CD14-positive monocyte (primary cell): ENCODE measurements around the gene GTF3C2. TPM values are rescaled to one million over a fixed set of nuclear protein-coding genes. Genes with fewer than 3 reads are reported as not detected.

Experiments
- DNase-seq, 3 donors: peaks; one replicate each; pipeline ENCODE4 v3.0.0-alpha.2; 2011 to 2022
- H2AFZ ChIP-seq: 2 replicates; pipeline ENCODE4 v1.6.0; 2012; ENCODE audit warnings: mild to moderate bottlenecking, low read depth, low read length, inconsistent platforms; ENCODE audit not compliant: insufficient read depth, poor library complexity, severe bottlenecking
- H3K27ac ChIP-seq, 2 donors: 1 replicate in 1 of 2; 2 replicates in 1 of 2; pipeline ENCODE4 v1.5.1; 2012 to 2013; ENCODE audit warnings: low read length in 2 of 2, control low read depth in 1 of 2, inconsistent platforms in 1 of 2, low read depth in 1 of 2, mild to moderate bottlenecking in 1 of 2
- H3K27me3 ChIP-seq, 2 donors: one replicate each; pipeline versions ENCODE4 v1.6.0 to v1.6.1; 2011 to 2013; ENCODE audit warnings: low read length in 2 of 2; ENCODE audit not compliant: control insufficient read depth in 2 of 2, insufficient read depth in 2 of 2
- H3K36me3 ChIP-seq, 2 donors: replicated peaks in 1 of 2; 1 replicate in 1 of 2; 2 replicates in 1 of 2; pipeline versions ENCODE4 v1.5.1 to v1.6.1; 2012 to 2013; ENCODE audit warnings: low read length in 2 of 2, control low read depth in 1 of 2, inconsistent platforms in 1 of 2, mild to moderate bottlenecking in 1 of 2; ENCODE audit not compliant: insufficient read depth in 2 of 2, control insufficient read depth in 1 of 2
- H3K4me1 ChIP-seq, 2 donors: 1 replicate in 1 of 2; 2 replicates in 1 of 2; pipeline versions ENCODE4 v1.5.1 to v1.6.1; 2012 to 2013; ENCODE audit warnings: low read length in 2 of 2, control low read depth in 1 of 2, inconsistent platforms in 1 of 2, mild to moderate bottlenecking in 1 of 2, moderate library complexity in 1 of 2; ENCODE audit not compliant: insufficient read depth in 2 of 2, control insufficient read depth in 1 of 2
- H3K4me2 ChIP-seq: replicated peaks from 2 replicates; pipeline ENCODE3; 2012; ENCODE audit warnings: low read length, moderate library complexity, mild to moderate bottlenecking; ENCODE audit not compliant: poor library complexity, severe bottlenecking; ENCODE audit errors: extremely low read depth
- H3K4me3 ChIP-seq, 3 experiments: fragments of 200-600 bp in 1 of 3; sonication (generic) in 1 of 3; replicated peaks in 1 of 3; 1 replicate in 2 of 3; 2 replicates in 1 of 3; pipeline ENCODE4 v1.5.1; 2011 to 2013; ENCODE audit warnings: low read length in 3 of 3, mild to moderate bottlenecking in 3 of 3, control low read depth in 2 of 3, low read depth in 2 of 3, inconsistent platforms in 1 of 3, moderate library complexity in 1 of 3
- H3K79me2 ChIP-seq: 2 replicates; pipeline ENCODE4 v1.6.0; 2012; ENCODE audit warnings: mild to moderate bottlenecking, control low read depth, inconsistent platforms, low read length, moderate library complexity; ENCODE audit not compliant: insufficient read depth
- H3K9ac ChIP-seq: 2 replicates; pipeline ENCODE4 v1.6.0; 2017; ENCODE audit warnings: low read length, mild to moderate bottlenecking; ENCODE audit not compliant: insufficient read depth, poor library complexity, severe bottlenecking
- H3K9me3 ChIP-seq, 2 donors: replicated peaks in 1 of 2; 1 replicate in 1 of 2; 2 replicates in 1 of 2; pipeline versions ENCODE4 v1.5.1 to v1.6.1; 2012 to 2013; ENCODE audit warnings: low read length in 2 of 2, control low read depth in 1 of 2; ENCODE audit not compliant: control insufficient read depth in 1 of 2, insufficient read depth in 1 of 2
- H4K20me1 ChIP-seq: 2 replicates; pipeline ENCODE4 v1.6.0; 2012; ENCODE audit warnings: mild to moderate bottlenecking, low read length, control low read depth, moderate library complexity; ENCODE audit not compliant: insufficient read depth
- H3K27ac Mint-ChIP-seq, 7 donors: one replicate each; pipeline ENCODE4 v1.8.0; 2020; ENCODE audit warnings: mild to moderate bottlenecking in 7 of 7, mixed read lengths in 7 of 7, moderate library complexity in 6 of 7, inconsistent platforms in 2 of 7
- H3K27me3 Mint-ChIP-seq, 3 donors: one replicate each; pipeline ENCODE4 v1.8.0; 2021 to 2022; ENCODE audit warnings: low read depth in 3 of 3, mild to moderate bottlenecking in 3 of 3, mixed read lengths in 3 of 3, moderate library complexity in 3 of 3, inconsistent platforms in 1 of 3
- H3K36me3 Mint-ChIP-seq, 2 donors: one replicate each; pipeline ENCODE4 v1.8.0; 2020; ENCODE audit warnings: mixed read lengths in 2 of 2, inconsistent platforms in 1 of 2, mild to moderate bottlenecking in 1 of 2
- H3K4me1 Mint-ChIP-seq: one replicate; pipeline ENCODE4 v1.8.0; 2020; ENCODE audit warnings: mild to moderate bottlenecking, mixed read lengths
- H3K4me3 Mint-ChIP-seq, 2 donors: one replicate each; pipeline ENCODE4 v1.8.0; 2020; ENCODE audit warnings: mild to moderate bottlenecking in 2 of 2, mixed read lengths in 2 of 2, moderate library complexity in 1 of 2
- H3K9me3 Mint-ChIP-seq, 7 donors: one replicate each; pipeline ENCODE4 v1.8.0; 2020 to 2022; ENCODE audit warnings: mixed read lengths in 7 of 7, mild to moderate bottlenecking in 6 of 7, moderate library complexity in 6 of 7, inconsistent platforms in 2 of 7
- CTCF ChIP-seq: fragments of 200-600 bp; IDR thresholded peaks from one replicate; pipeline ENCODE4 v1.8.0; 2022; ENCODE audit warnings: antibody characterized with exemption, mild to moderate bottlenecking
- WGBS: methylation state at CpG from one replicate; pipeline ENCODE4 v1.1.5; 2013; ENCODE audit warnings: missing lambda C conversion rate; ENCODE audit not compliant: insufficient coverage; 5-methylcytosine and 5-hydroxymethylcytosine counted together
- intact Hi-C, 2 donors: fragments of 100-400 bp; cut with micrococcal nuclease; formaldehyde crosslinking; loops; one replicate each; pipeline versions ENCODE4 v1.15.0 to v1.15.1; 2023
- polyA plus RNA-seq, 3 donors: library from polyadenylated mRNA; depleted of rRNA in 1 of 3; unstranded in 2 of 3; stranded (reverse) in 1 of 3; fragments of 300-500 nt in 2 of 3; fragments of >200 nt in 1 of 3; fragmentation: Illumina TruSeq in 2 of 3; gene quantifications; 1 replicate in 2 of 3; 2 replicates in 1 of 3; pipeline ENCODE4 v1.2.3, GENCODE V29; 2012 to 2021

GTF3C2 gene
- polyA plus RNA-seq, 3 donors: 34.4 to 70.8 (median 41.7) TPM

GRCh38 chr2:27316655-27317412, 39.7 kb downstream of the GTF3C2 start:
- no peak overlapping the region for H3K9ac ChIP-seq
- peaks cover 20 to 37% of the 10 kb centered on the region in 2 donors for H3K36me3 Mint-ChIP-seq
- intact Hi-C loops: no loop called here
- no peaks in the 10 kb centered on the region for H3K27me3 ChIP-seq
- peak overlapping the region in 1 of 7 donors; percentile 31 for H3K27ac Mint-ChIP-seq
- no peaks in the 10 kb centered on the region for H3K9me3 ChIP-seq
- H3K4me3 Mint-ChIP-seq: no peak overlapping the region
- DNase-seq: no peak
- peaks cover under 1 to 2% of the 10 kb centered on the region in 2 donors for H3K4me1 ChIP-seq
- peaks cover 12% of the 10 kb centered on the region for H3K4me1 Mint-ChIP-seq
- H2AFZ ChIP-seq: no peak overlapping the region
- no peak overlapping the region for H3K4me2 ChIP-seq
- no peaks in the 10 kb centered on the region for H3K9me3 Mint-ChIP-seq
- H3K79me2 ChIP-seq: peaks cover 15% of the 10 kb centered on the region
- peaks cover 10 to 25% of the 10 kb centered on the region in 2 donors for H3K36me3 ChIP-seq
- H3K4me3 ChIP-seq: no peak overlapping the region
- no peaks in the 10 kb centered on the region for H3K27me3 Mint-ChIP-seq
- WGBS: 76% methylated on average over 7 of the region's 12 CpGs
- peaks cover 12% of the 10 kb centered on the region for H4K20me1 ChIP-seq
- no peak overlapping the region for H3K27ac ChIP-seq
- TF ChIP-seq CTCF: no peak

GRCh38 chr2:27315122-27315521, 41.4 kb downstream of the GTF3C2 start:
- H3K27ac Mint-ChIP-seq: no peak overlapping the region
- intact Hi-C loops: no loop called here
- H3K36me3 ChIP-seq: peaks cover 17 to 34% of the 10 kb centered on the region in 2 donors
- no peaks in the 10 kb centered on the region for H3K9me3 ChIP-seq
- no peak for DNase-seq
- peaks cover 4% of the 10 kb centered on the region for H3K79me2 ChIP-seq
- no peak overlapping the region for H3K4me3 ChIP-seq
- H3K4me2 ChIP-seq: no peak overlapping the region
- H3K4me3 Mint-ChIP-seq: no peak overlapping the region
- no peak for TF ChIP-seq CTCF
- H3K4me1 ChIP-seq: no peaks in the 10 kb centered on the region
- H3K36me3 Mint-ChIP-seq: peaks cover 31 to 49% of the 10 kb centered on the region in 2 donors
- H3K9me3 Mint-ChIP-seq: no peaks in the 10 kb centered on the region
- peaks cover 0 to 4% (median 1%) of the 10 kb centered on the region in 3 donors for H3K27me3 Mint-ChIP-seq
- no peak overlapping the region for H2AFZ ChIP-seq
- WGBS: 94% methylated on average over 7 of the region's 8 CpGs
- H3K27me3 ChIP-seq: no peaks in the 10 kb centered on the region
- no peak overlapping the region for H3K27ac ChIP-seq
- H3K9ac ChIP-seq: no peak overlapping the region
- peaks cover 3% of the 10 kb centered on the region for H3K4me1 Mint-ChIP-seq
- H4K20me1 ChIP-seq: peaks cover 12% of the 10 kb centered on the region
